T-helper 1 cell treated with Interleukin-12 subunit alpha and Interleukin-12 subunit beta and Interleukin-4 antibody, amounts not matched to agents 30 ng/mL and 1 ng/mL, for 36 hours (primary cell): ENCODE measurements around the gene JUP. TPM values are rescaled to one million over a fixed set of nuclear protein-coding genes. Genes with fewer than 3 reads are reported as not detected.
"Not testable (repeated sequence)": the region's sequence is repeated elsewhere in the genome, so short reads cannot be mapped to it uniquely, and the experiment has no call there.

Source experiments
- intact Hi-C: fragments of 100-400 bp; cut with micrococcal nuclease; formaldehyde crosslinking; loops from one replicate; pipeline ENCODE4 v1.15.1; 2024
- total RNA-seq: library from RNA; stranded (reverse); gene quantifications from 2 replicates; pipeline ENCODE4 v1.2.3, GENCODE V29; 2022

Gene JUP
- total RNA-seq, 1 donor from 2014 or later = 0.10 TPM

GRCh38 chr17:41782142-41782541 is 4.4 kb downstream of the JUP start:
- intact Hi-C loops = no loop called here

GRCh38 chr17:41781404-41782110 is 5.0 kb downstream of the JUP start:
- intact Hi-C loops = no loop called here

GRCh38 chr17:41779954-41780353 is 6.6 kb downstream of the JUP start:
- intact Hi-C loops = no loop called here

- intact Hi-C loops = no loop called here
These were observed 8.8 kb downstream of the JUP start for GRCh38 chr17:41777574-41778188.

- intact Hi-C loops = no loop called here
These were observed 9.3 kb downstream of the JUP start for GRCh38 chr17:41777157-41777573.

GRCh38 chr17:41776262-41776900 is 10.1 kb downstream of the JUP start:
- intact Hi-C loops = not testable (repeated sequence)

GRCh38 chr17:41775394-41776226 is 10.9 kb downstream of the JUP start:
- intact Hi-C loops = no loop called here

- intact Hi-C loops = no loop called here
These were observed 12.7 kb downstream of the JUP start for GRCh38 chr17:41773731-41774193.

GRCh38 chr17:41773190-41773588 is 13.3 kb downstream of the JUP start:
- intact Hi-C loops = no loop called here

GRCh38 chr17:41772586-41773189 is 13.8 kb downstream of the JUP start:
- intact Hi-C loops = no loop called here

GRCh38 chr17:41772218-41772585 is 14.3 kb downstream of the JUP start:
- intact Hi-C loops = no loop called here

- intact Hi-C loops = no loop called here
These were observed 14.9 kb downstream of the JUP start for GRCh38 chr17:41771389-41772206.

GRCh38 chr17:41769985-41770384 is 16.5 kb downstream of the JUP start:
- intact Hi-C loops = no loop called here

- intact Hi-C loops = no loop called here
These were observed 17.1 kb downstream of the JUP start for GRCh38 chr17:41769346-41769862.

- intact Hi-C loops = no loop called here
These were observed 17.7 kb downstream of the JUP start for GRCh38 chr17:41768682-41769288.

GRCh38 chr17:41767324-41768042 is 19.0 kb downstream of the JUP start:
- intact Hi-C loops = no loop called here

GRCh38 chr17:41766135-41766534 is 20.4 kb downstream of the JUP start:
- intact Hi-C loops = no loop called here

GRCh38 chr17:41763327-41763726 is 23.2 kb downstream of the JUP start:
- intact Hi-C loops = no loop called here

GRCh38 chr17:41762841-41763240 is 23.7 kb downstream of the JUP start:
- intact Hi-C loops = no loop called here
